H1 (cell line): ENCODE data around the gene OGFOD1. TPM values are rescaled to one million over a fixed set of nuclear protein-coding genes. Genes with fewer than 3 reads are reported as not detected.

ENCODE experiments used
- CTCF ChIA-PET: fragments of 300-600 bp; sonication (Branson Sonifier 250); formaldehyde crosslinking; loops from one replicate; lab custom pipeline; 2021; ENCODE audit not compliant: partially characterized antibody; lab: Charles Lee
- POLR2A ChIA-PET: fragments of 300-600 bp; sonication (Branson Sonifier 250); formaldehyde crosslinking; loops from one replicate; lab custom pipeline; 2021; ENCODE audit warnings: inconsistent platforms; ENCODE audit not compliant: partially characterized antibody; lab: Charles Lee
- DNase-seq, 2 experiments: peaks; one replicate each; pipeline versions ENCODE4 v3.0.0 to v3.0.0-alpha.2; 2010 to 2022; ENCODE audit warnings: low spot score in 2 of 2, low read depth in 1 of 2, mixed read lengths in 1 of 2
- FAIRE-seq: peaks from 2 replicates; lab custom pipeline; 2011; peaks lifted over from hg19 to GRCh38; lab: Jason Lieb, UNC
- H2AFZ ChIP-seq: 2 replicates; pipeline ENCODE4 v1.8.1; 2012; ENCODE audit warnings: low read length, inconsistent platforms
- H2AK5ac ChIP-seq: 2 replicates; pipeline ENCODE4 v1.6.1; 2013; ENCODE audit warnings: low read depth, low read length
- H2BK120ac ChIP-seq: replicated peaks from 2 replicates; pipeline ENCODE3; 2013; ENCODE audit warnings: low read depth, low read length, inconsistent platforms
- H2BK12ac ChIP-seq: 2 replicates; pipeline ENCODE4 v1.6.1; 2013; ENCODE audit warnings: low read depth, low read length
- H2BK15ac ChIP-seq: 2 replicates; pipeline ENCODE4 v1.6.1; 2013; ENCODE audit warnings: low read length
- H2BK20ac ChIP-seq: 2 replicates; pipeline ENCODE4 v1.6.1; 2013; ENCODE audit warnings: low read length
- H2BK5ac ChIP-seq: 2 replicates; pipeline ENCODE4 v1.6.1; 2013; ENCODE audit warnings: low read depth, low read length
- H3K14ac ChIP-seq: 2 replicates; pipeline ENCODE4 v1.6.1; 2013; ENCODE audit warnings: inconsistent platforms; ENCODE audit not compliant: insufficient read length
- H3K18ac ChIP-seq: 2 replicates; pipeline ENCODE4 v1.6.1; 2013; ENCODE audit warnings: low read length; ENCODE audit errors: extremely low read depth
- H3K23ac ChIP-seq: 2 replicates; pipeline ENCODE4 v1.6.1; 2013; ENCODE audit warnings: inconsistent platforms; ENCODE audit not compliant: insufficient read length
- H3K23me2 ChIP-seq: 2 replicates; pipeline ENCODE4 v1.6.1; 2013; ENCODE audit warnings: low read depth, low read length
- H3K27ac ChIP-seq: 2 replicates; pipeline ENCODE4 v1.6.1; 2011; ENCODE audit warnings: low read depth, low read length, inconsistent platforms
- H3K27me3 ChIP-seq, 4 experiments: replicated peaks in 1 of 4; 1 replicate in 1 of 4; 2 replicates in 3 of 4; pipeline versions ENCODE4 v1.6.1 to v1.8.1; 2011 to 2013; ENCODE audit warnings: low read length in 3 of 4, mild to moderate bottlenecking in 3 of 4, inconsistent platforms in 2 of 4, mixed read lengths in 2 of 4, moderate library complexity in 1 of 4; ENCODE audit not compliant: control insufficient read depth in 3 of 4, insufficient read depth in 3 of 4; ENCODE audit errors: extremely low read depth in 1 of 4
- H3K36me3 ChIP-seq, 4 experiments: 2 replicates each; pipeline versions ENCODE4 v1.6.1 to v1.8.1; 2011 to 2013; ENCODE audit warnings: mild to moderate bottlenecking in 4 of 4, low read length in 3 of 4, moderate library complexity in 2 of 4, control low read depth in 1 of 4, inconsistent platforms in 1 of 4; ENCODE audit not compliant: insufficient read depth in 4 of 4, control insufficient read depth in 2 of 4
- H3K4ac ChIP-seq: replicated peaks from 2 replicates; pipeline ENCODE3; 2013; ENCODE audit warnings: low read length, low read depth, mixed read lengths, inconsistent platforms; ENCODE audit not compliant: insufficient read length
- H3K4me1 ChIP-seq, 4 experiments: replicated peaks in 1 of 4; 1 replicate in 1 of 4; 2 replicates in 3 of 4; pipeline versions ENCODE4 v1.6.1 to v1.8.1; 2011 to 2013; ENCODE audit warnings: low read length in 3 of 4, inconsistent platforms in 2 of 4, mixed read lengths in 1 of 4; ENCODE audit not compliant: insufficient read depth in 4 of 4, control insufficient read depth in 3 of 4
- H3K4me2 ChIP-seq, 2 experiments: 2 replicates each; pipeline versions ENCODE4 v1.6.1 to v1.8.1; 2011 to 2013; ENCODE audit warnings: low read depth in 2 of 2, low read length in 2 of 2, control low read depth in 1 of 2, inconsistent platforms in 1 of 2, mild to moderate bottlenecking in 1 of 2; ENCODE audit not compliant: insufficient read depth in 1 of 2
- H3K4me3 ChIP-seq, 4 experiments: fragments of 200-600, 300-600 bp in 1 of 4; sonication (generic), shearing (Covaris generic), sonication (Bioruptor Twin) in 1 of 4; 2 replicates each; pipeline versions ENCODE4 v1.5.1 to v1.8.1; 2011 to 2016; ENCODE audit warnings: low read length in 4 of 4, low read depth in 3 of 4, control low read depth in 2 of 4, inconsistent platforms in 2 of 4, mild to moderate bottlenecking in 2 of 4, mixed read lengths in 1 of 4, moderate library complexity in 1 of 4; ENCODE audit not compliant: insufficient read depth in 2 of 4; ENCODE audit errors: extremely low read depth in 1 of 4
- H3K56ac ChIP-seq: replicated peaks from 2 replicates; pipeline ENCODE3; 2013; ENCODE audit warnings: low read depth, mild to moderate bottlenecking, mixed read lengths, low read length, inconsistent platforms; ENCODE audit not compliant: insufficient read length
- H3K79me1 ChIP-seq: 2 replicates; pipeline ENCODE4 v1.6.1; 2013; ENCODE audit warnings: low read depth, low read length, control low read depth
- H3K79me2 ChIP-seq, 2 experiments: 2 replicates each; pipeline versions ENCODE4 v1.6.1 to v1.8.1; 2012 to 2013; ENCODE audit warnings: low read length in 2 of 2, mild to moderate bottlenecking in 2 of 2, inconsistent platforms in 1 of 2; ENCODE audit not compliant: insufficient read depth in 2 of 2, control insufficient read depth in 1 of 2
- H3K9ac ChIP-seq, 4 experiments: replicated peaks in 1 of 4; 1 replicate in 1 of 4; 2 replicates in 3 of 4; pipeline versions ENCODE4 v1.6.1 to v1.8.1; 2011 to 2013; ENCODE audit warnings: low read depth in 3 of 4, low read length in 3 of 4, control low read depth in 2 of 4, mild to moderate bottlenecking in 2 of 4, moderate library complexity in 2 of 4, inconsistent platforms in 1 of 4; ENCODE audit errors: extremely low read depth in 1 of 4
- H3K9me3 ChIP-seq, 2 experiments: 2 replicates each; pipeline versions ENCODE4 v1.6.1 to v1.8.1; 2012 to 2013; ENCODE audit warnings: mild to moderate bottlenecking in 2 of 2, moderate library complexity in 2 of 2, control low read depth in 1 of 2, inconsistent platforms in 1 of 2, low read depth in 1 of 2, low read length in 1 of 2, mixed read lengths in 1 of 2; ENCODE audit not compliant: insufficient read depth in 2 of 2
- H4K20me1 ChIP-seq, 2 experiments: replicated peaks in 1 of 2; 2 replicates each; pipeline versions ENCODE3 to v1.8.1; 2011 to 2013; ENCODE audit warnings: inconsistent platforms in 2 of 2, low read length in 2 of 2, mild to moderate bottlenecking in 1 of 2; ENCODE audit not compliant: insufficient read depth in 2 of 2, control insufficient read depth in 1 of 2
- H4K5ac ChIP-seq: 2 replicates; pipeline ENCODE4 v1.6.1; 2013; ENCODE audit warnings: low read length, low read depth, mixed read lengths, inconsistent platforms; ENCODE audit not compliant: insufficient read length
- H4K8ac ChIP-seq: 2 replicates; pipeline ENCODE4 v1.8.0; 2013; ENCODE audit warnings: mild to moderate bottlenecking, moderate library complexity, low read length, inconsistent platforms; ENCODE audit not compliant: insufficient read depth; ENCODE audit errors: extremely low read depth
- H4K91ac ChIP-seq: replicated peaks from 2 replicates; pipeline ENCODE3; 2013; ENCODE audit warnings: low read length, mixed read lengths, inconsistent platforms; ENCODE audit not compliant: insufficient read length
- CBX5 ChIP-seq: fragments of 300-800, 300-1000 bp; sonication (generic); IDR thresholded peaks from 2 replicates; pipeline ENCODE4 v1.7.1; 2016; ENCODE audit warnings: antibody characterized with exemption, low read length, low read depth
- CTBP2 ChIP-seq: IDR thresholded peaks from 2 replicates; pipeline ENCODE4 v1.7.0; 2011; ENCODE audit warnings: borderline replicate concordance, mild to moderate bottlenecking, moderate library complexity, mixed read lengths, low read length; ENCODE audit not compliant: insufficient read depth, insufficient read length
- E2F6 ChIP-seq: IDR thresholded peaks from 2 replicates; pipeline ENCODE4 v1.6.1; 2012; ENCODE audit warnings: inconsistent platforms
- HDAC2 ChIP-seq, 2 experiments: fragments of 300-600 bp in 1 of 2; sonication (generic) in 1 of 2; IDR thresholded peaks; 2 replicates each; pipeline ENCODE4 v1.6.1; 2011 to 2012; ENCODE audit warnings: low read depth in 2 of 2, low read length in 2 of 2, mild to moderate bottlenecking in 2 of 2, moderate library complexity in 2 of 2, borderline replicate concordance in 1 of 2, inconsistent platforms in 1 of 2
- JUND ChIP-seq: IDR thresholded peaks from 2 replicates; pipeline ENCODE4 v1.6.1; 2011; ENCODE audit warnings: mild to moderate bottlenecking, improper control_type of control experiment, low read length
- MAFK ChIP-seq: IDR thresholded peaks from 2 replicates; pipeline ENCODE4 v1.6.1; 2012; ENCODE audit warnings: low read depth, mild to moderate bottlenecking, improper control_type of control experiment, low read length
- POLR2AphosphoS5 ChIP-seq: IDR thresholded peaks from 2 replicates; pipeline ENCODE4 v1.6.1; 2011; ENCODE audit warnings: low read depth, low read length
- SIN3A ChIP-seq, 2 experiments: IDR thresholded peaks in 1 of 2; conservative IDR thresholded peaks in 1 of 2; 2 replicates each; pipeline ENCODE4 v1.6.1; 2011 to 2012; ENCODE audit warnings: low read length in 2 of 2, improper control_type of control experiment in 1 of 2, low read depth in 1 of 2, mild to moderate bottlenecking in 1 of 2
- SIRT6 ChIP-seq: IDR thresholded peaks from one replicate; pipeline ENCODE4 v1.7.1; 2012; ENCODE audit warnings: low read length, inconsistent platforms
- SP1 ChIP-seq: IDR thresholded peaks from 2 replicates; pipeline ENCODE4 v1.6.1; 2011; ENCODE audit warnings: low read depth, low read length
- YY1 ChIP-seq: IDR thresholded peaks from 2 replicates; pipeline ENCODE4 v1.6.1; 2011; ENCODE audit warnings: low read depth, mild to moderate bottlenecking, low read length
- WGBS, 2 experiments: shearing (Covaris generic) in 1 of 2; methylation state at CpG; one replicate each; pipeline versions ENCODE4 v1.1.6 to v1.1.7; 2013 to 2015; ENCODE audit warnings: low lambda C conversion rate in 2 of 2, mixed read lengths in 2 of 2, inconsistent platforms in 1 of 2, low coverage in 1 of 2, missing lambda C conversion rate in 1 of 2; ENCODE audit not compliant: insufficient replicate concordance in 2 of 2, insufficient coverage in 1 of 2, insufficient read length in 1 of 2; ENCODE audit errors: extremely low coverage in 1 of 2, missing lambda C conversion rate in 1 of 2; 5-methylcytosine and 5-hydroxymethylcytosine counted together
- polyA plus RNA-seq, 7 experiments: library from polyadenylated mRNA; depleted of rRNA in 3 of 7; stranded (reverse) in 5 of 7; unstranded in 2 of 7; fragments of >200 nt in 5 of 7; fragments of 200-250 nt in 2 of 7; gene quantifications; 1 replicate in 5 of 7; 2 replicates in 1 of 7; 4 replicates in 1 of 7; pipeline versions ENCODE4 v1.2.1 to v1.2.3, GENCODE V29; 2011 to 2013; ENCODE audit warnings: missing spikeins in 2 of 7, mixed read lengths in 2 of 7
- total RNA-seq: library from RNA; stranded (reverse); fragmentation: NEBNext Ultra II Directional; extraction: Animal tissue kit (Norgen Biotek cat#: 25700); gene quantifications from 2 replicates; pipeline ENCODE4 v1.2.1, GENCODE V29; 2021

Gene OGFOD1
- total and polyA plus RNA-seq, 2 of the 8 experiments (the other 6 are each of a cell fraction or from before 2014, with no cell fraction given), result 24.6 to 61.4 TPM

DNA sequence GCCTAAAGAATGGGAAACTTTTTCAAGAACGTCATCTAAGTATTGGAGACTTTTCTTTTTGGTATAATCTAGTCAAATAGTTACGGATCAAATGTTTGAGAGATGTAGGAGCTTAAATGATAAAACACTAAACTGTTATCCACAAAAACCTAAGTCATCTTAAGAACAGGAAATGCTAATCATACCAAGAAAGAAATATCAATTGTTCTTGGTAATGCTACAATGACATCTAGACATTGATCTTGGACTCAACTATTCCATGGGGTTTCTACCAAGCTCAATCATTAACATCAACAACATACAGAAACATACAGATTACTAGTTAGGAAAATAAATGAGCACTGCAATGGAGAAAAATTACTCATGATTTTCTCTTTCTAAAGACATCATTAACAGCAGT, 4.1 kb upstream of the OGFOD1 start:
- Histone ChIP-seq H3K4me2 (no peak overlapping the region), H4K8ac (no peak overlapping the region), H3K18ac (no peak overlapping the region), H2AK5ac (no peak overlapping the region), H4K20me1 (peaks cover 6 to 11% of the 10 kb centered on the region in 2 experiments), H3K23ac (no peak overlapping the region), H3K79me2 (peaks cover 27 to 68% of the 10 kb centered on the region in 2 experiments), H4K91ac (no peak overlapping the region), H2AFZ (no peak overlapping the region), H3K14ac (no peak overlapping the region), H3K79me1 (peaks cover under 1% of the 10 kb centered on the region), H2BK20ac (no peak overlapping the region), H3K4me3 (no peak overlapping the region), H2BK15ac (no peak overlapping the region), H2BK5ac (no peak overlapping the region), H3K23me2 (peaks cover 7% of the 10 kb centered on the region), H3K27ac (no peak overlapping the region), H2BK120ac (no peak overlapping the region), H3K9ac (no peak overlapping the region), H3K4ac (no peak overlapping the region), H2BK12ac (no peak overlapping the region), H4K5ac (no peak overlapping the region), H3K4me1 (peaks cover 0 to 8% (median 1%) of the 10 kb centered on the region in 4 experiments; a peak in 2 of 7 replicates), H3K27me3 (no peaks in the 10 kb centered on the region), H3K9me3 (no peaks in the 10 kb centered on the region), H3K56ac (no peak overlapping the region), H3K36me3 (peaks cover 0 to 33% (median 18%) of the 10 kb centered on the region in 4 experiments; a peak in 6 of 8 replicates)
- DNase-seq (no peak), FAIRE-seq (no peak)
- CTCF ChIA-PET, result no interaction called here
- TF ChIP-seq CTBP2, result no peak
- no peak for TF ChIP-seq JUND
- TF ChIP-seq E2F6, result no peak
- TF ChIP-seq SIRT6, result no peak
- TF ChIP-seq SP1, result no peak
- TF ChIP-seq CBX5, result no peak
- TF ChIP-seq YY1, result no peak
- no peak for TF ChIP-seq POLR2AphosphoS5
- no peak for TF ChIP-seq HDAC2 (IDR thresholded peaks at IDR 0.05; ENCODE audit: borderline replicate concordance in 1 of 2, low read depth in 2 of 2, low read length in 2 of 2)
- no peak for TF ChIP-seq SIN3A (conservative IDR thresholded peaks at IDR 0.05 in 1 of 2, IDR thresholded peaks at IDR 0.05 in 1 of 2; ENCODE audit: low read depth in 1 of 2, low read length in 2 of 2)
- no peak for TF ChIP-seq MAFK
- POLR2A ChIA-PET, result interaction anchor here (0.9 to 1.5 kb wide), 3 partner anchors 9 to 14 kb away, joined by 3 read pairs; no protein-coding TSS in a partner anchor
- WGBS, 2 experiments, result 37% methylated on average over 2 of the region's 2 CpGs; no CpG with 5 or more reads in 1 of the 2 experiments
